ENCODE results near the gene MEIKIN. TPM values are rescaled to one million over a fixed set of nuclear protein-coding genes. Genes with fewer than 3 reads are reported as not detected.
"Not testable (repeated sequence)": the region's sequence is repeated elsewhere in the genome, so short reads cannot be mapped to it uniquely, and the experiment has no call there.

The MEIKIN gene
- total RNA-seq, 2 experiments from 2014 or later: 0.55 to 1.2 TPM

DNA sequence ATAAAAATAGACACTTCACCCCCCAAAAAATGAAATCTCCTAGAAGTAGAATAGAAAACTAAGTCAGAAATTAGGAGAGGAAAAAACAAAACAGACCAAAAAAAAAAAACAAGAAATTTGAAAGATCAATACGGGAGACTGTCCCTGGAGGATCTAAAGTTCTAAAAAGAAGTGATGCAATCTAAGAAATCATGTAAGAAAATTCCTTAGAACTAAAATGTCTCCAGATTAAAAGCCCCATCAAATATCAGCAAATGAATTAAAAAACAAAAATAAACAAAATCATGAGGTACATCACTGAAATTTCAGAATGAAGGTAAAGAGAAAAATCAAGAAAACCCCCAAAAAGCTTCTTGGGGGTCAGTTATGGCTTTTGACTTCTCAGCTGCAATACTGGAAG lies 162.1 kb downstream of the MEIKIN start:
- H3K9me3 Mint-ChIP-seq: no peaks in the 10 kb centered on the region
- H3K4me3 Mint-ChIP-seq: no peak overlapping the region
- H3K4me1 Mint-ChIP-seq: peaks cover 16% of the 10 kb centered on the region
- POLR2A ChIA-PET: interaction anchor here (0.7 to 1.6 kb wide), 3 partner anchors 14 to 47 kb away, joined by 3 to 4 read pairs (median 3); partner anchors contain the start of gene FNIP1
- H3K27ac Mint-ChIP-seq: no peak overlapping the region
- DNase-seq (no peak), ATAC-seq (ENCODE audit: low read depth) (no peak)
- peaks cover 30% of the 10 kb centered on the region for H3K36me3 Mint-ChIP-seq
- H3K27me3 Mint-ChIP-seq: no peaks in the 10 kb centered on the region

DNA sequence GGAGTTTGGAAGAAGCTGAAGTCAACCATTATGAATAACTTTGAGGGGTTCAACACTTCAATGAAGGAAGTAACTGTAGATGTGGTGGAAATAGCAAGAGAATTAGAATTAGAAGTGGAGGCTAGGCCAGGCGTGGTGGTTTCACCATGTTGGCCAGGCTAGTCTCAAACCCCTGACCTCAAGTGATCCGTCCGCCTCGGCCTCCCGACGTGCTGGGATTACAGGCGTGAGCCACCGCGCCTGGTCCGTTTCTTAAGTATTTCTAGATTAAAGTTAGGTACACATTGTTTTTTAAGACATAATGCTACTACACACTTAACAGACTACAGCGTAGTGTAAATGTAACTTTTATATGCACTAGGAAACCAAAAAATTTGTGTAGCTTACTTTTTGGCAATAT lies 162.7 kb downstream of the MEIKIN start:
- Mint-ChIP-seq H3K36me3 (peaks cover 30% of the 10 kb centered on the region), H3K4me1 (peaks cover 16% of the 10 kb centered on the region), H3K27me3 (no peaks in the 10 kb centered on the region), H3K27ac (no peak overlapping the region), H3K4me3 (no peak overlapping the region), H3K9me3 (no peaks in the 10 kb centered on the region)
- no peak for DNase-seq
- no peak for ATAC-seq (ENCODE audit: low read depth)
- POLR2A ChIA-PET: interaction anchor here (0.7 to 1.6 kb wide), 3 partner anchors 14 to 48 kb away, joined by 3 to 4 read pairs (median 3); partner anchors contain the start of gene FNIP1

DNA sequence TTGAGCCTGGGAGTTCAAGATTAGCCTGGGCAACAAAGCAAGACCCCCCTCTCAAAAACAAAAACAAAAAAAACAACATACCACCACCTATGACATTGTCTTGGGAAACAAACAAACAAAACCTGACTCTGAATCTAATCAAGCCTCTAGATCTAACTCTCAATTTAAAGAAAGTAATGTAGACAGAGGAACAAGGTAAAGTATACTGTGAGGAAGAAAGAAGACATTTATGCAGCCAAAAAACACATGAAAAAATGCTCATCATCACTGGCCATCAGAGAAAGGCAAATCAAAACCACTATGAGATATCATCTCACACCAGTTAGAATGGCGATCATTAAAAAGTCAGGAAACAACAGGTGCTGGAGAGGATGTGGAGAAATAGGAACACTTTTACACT lies 167.3 kb downstream of the MEIKIN start:
- H3K27me3 Mint-ChIP-seq; POLR2A ChIA-PET; ATAC-seq (ENCODE audit: low read depth); H3K27ac Mint-ChIP-seq; DNase-seq; H3K4me1 Mint-ChIP-seq; H3K4me3 Mint-ChIP-seq; H3K9me3 Mint-ChIP-seq: not testable (repeated sequence)
- peaks cover 37% of the 10 kb centered on the region for H3K36me3 Mint-ChIP-seq

DNA sequence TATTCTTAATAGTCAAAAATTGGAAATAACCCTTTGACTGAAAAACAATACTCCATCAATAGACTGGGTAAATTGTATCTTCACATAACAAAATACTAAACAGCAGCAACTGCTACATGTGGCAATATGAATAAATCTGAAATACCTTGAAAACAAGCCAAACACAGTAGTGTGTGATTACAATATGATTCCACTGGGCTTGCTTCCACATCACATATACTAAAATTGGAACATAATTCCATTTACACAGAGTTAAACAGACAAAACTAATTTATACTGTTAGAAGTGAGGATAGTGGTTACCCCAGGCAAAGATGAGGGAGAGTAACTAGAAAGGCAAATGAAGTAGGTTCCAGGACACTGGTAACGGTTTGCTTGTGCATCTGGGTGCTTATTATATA lies 169.0 kb downstream of the MEIKIN start:
- no peak overlapping the region for H3K27ac Mint-ChIP-seq
- peaks cover 24% of the 10 kb centered on the region for H3K36me3 Mint-ChIP-seq
- DNase-seq (no peak), ATAC-seq (ENCODE audit: low read depth) (no peak)
- no peak overlapping the region for H3K4me3 Mint-ChIP-seq
- no peaks in the 10 kb centered on the region for H3K27me3 Mint-ChIP-seq
- POLR2A ChIA-PET: no interaction called here
- H3K4me1 Mint-ChIP-seq: peaks cover 10% of the 10 kb centered on the region
- no peaks in the 10 kb centered on the region for H3K9me3 Mint-ChIP-seq

DNA sequence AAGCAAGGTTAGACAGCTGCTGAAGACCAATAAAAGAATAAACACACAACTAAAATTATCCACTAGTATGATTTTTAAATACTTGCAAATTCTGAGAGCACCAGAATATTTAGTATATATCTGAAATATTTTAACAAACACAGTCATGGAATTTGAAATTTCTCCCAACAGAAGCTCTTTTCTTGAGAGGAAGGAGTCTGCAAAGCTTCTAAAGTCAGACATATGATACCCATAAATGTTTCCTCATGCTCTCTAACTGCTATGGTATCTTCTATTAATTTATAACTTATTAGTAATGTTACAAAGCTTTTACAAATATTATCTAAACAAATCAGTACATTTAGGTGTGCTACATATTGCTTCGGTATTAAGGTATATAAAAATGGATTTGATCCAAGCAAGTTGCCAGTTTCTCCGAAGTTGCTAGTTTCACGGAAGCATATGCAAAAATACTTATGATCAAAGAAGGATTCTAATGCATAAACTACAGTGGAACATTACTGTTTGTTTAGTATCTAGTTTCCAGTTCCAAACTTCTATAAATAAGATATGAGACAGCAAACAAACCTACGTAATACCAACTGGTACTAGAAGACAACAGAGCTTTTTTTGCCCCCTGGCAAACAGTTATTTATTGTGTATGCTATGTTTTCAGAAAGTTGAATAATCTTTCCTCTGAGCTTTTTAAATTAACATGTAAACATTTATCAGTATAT lies 170.7 kb downstream of the MEIKIN start:
- H3K27ac Mint-ChIP-seq: no peak overlapping the region
- no peaks in the 10 kb centered on the region for H3K27me3 Mint-ChIP-seq
- H3K4me1 Mint-ChIP-seq: peaks cover 4% of the 10 kb centered on the region
- no peaks in the 10 kb centered on the region for H3K9me3 Mint-ChIP-seq
- peaks cover 14% of the 10 kb centered on the region for H3K36me3 Mint-ChIP-seq
- DNase-seq: no peak
- no peak overlapping the region for H3K4me3 Mint-ChIP-seq
- ATAC-seq (ENCODE audit: low read depth): no peak
- POLR2A ChIA-PET: no interaction called here

DNA sequence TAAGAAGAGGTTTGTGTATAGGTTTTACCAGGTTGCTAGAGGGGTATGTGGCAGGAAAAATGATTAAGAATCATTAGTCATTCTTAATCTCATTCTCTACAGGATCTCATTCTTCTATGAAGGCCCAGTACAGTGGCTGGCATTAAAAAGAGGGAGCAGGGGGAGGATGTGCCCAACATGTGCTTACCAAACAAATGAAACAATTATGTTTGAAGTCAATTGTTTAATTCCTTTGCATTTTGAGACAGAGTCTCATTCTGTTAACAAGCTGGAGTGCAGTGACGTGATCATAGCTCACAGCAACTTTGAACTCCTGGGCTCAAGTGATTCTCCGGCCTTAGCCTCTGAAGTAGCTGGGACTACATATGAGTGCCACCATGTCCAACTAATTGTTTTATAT lies 171.7 kb downstream of the MEIKIN start:
- no peaks in the 10 kb centered on the region for H3K27me3 Mint-ChIP-seq
- H3K4me3 Mint-ChIP-seq: no peak overlapping the region
- POLR2A ChIA-PET: no interaction called here
- peaks cover 13% of the 10 kb centered on the region for H3K36me3 Mint-ChIP-seq
- peaks cover 7% of the 10 kb centered on the region for H3K4me1 Mint-ChIP-seq
- H3K9me3 Mint-ChIP-seq: no peaks in the 10 kb centered on the region
- DNase-seq (no peak), ATAC-seq (ENCODE audit: low read depth) (no peak)
- no peak overlapping the region for H3K27ac Mint-ChIP-seq

DNA sequence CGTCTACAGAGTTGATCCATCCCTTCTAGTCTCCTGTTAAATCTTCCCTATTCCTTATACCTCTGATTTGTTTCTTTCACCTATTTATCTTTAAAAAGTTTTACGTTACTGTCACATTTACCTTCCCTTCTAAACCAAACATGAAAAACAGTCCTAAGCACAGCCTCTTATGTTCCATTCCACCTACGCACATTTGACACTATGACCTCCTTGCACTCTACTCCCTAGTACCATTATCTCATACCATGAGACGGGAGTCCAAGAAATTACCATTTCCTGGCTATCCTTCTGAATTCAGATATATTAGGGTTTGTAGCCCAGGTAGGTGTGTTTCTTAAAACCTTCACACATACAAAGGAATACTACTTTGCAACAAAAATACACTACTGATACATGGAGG lies 173.8 kb downstream of the MEIKIN start:
- ATAC-seq (ENCODE audit: low read depth) (no peak), DNase-seq (no peak)
- peaks cover 4% of the 10 kb centered on the region for H3K9me3 Mint-ChIP-seq
- peaks cover 7% of the 10 kb centered on the region for H3K36me3 Mint-ChIP-seq
- POLR2A ChIA-PET: no interaction called here
- no peaks in the 10 kb centered on the region for H3K27me3 Mint-ChIP-seq
- H3K4me1 Mint-ChIP-seq: peaks cover 4% of the 10 kb centered on the region
- no peak overlapping the region for H3K27ac Mint-ChIP-seq
- H3K4me3 Mint-ChIP-seq: no peak overlapping the region

DNA sequence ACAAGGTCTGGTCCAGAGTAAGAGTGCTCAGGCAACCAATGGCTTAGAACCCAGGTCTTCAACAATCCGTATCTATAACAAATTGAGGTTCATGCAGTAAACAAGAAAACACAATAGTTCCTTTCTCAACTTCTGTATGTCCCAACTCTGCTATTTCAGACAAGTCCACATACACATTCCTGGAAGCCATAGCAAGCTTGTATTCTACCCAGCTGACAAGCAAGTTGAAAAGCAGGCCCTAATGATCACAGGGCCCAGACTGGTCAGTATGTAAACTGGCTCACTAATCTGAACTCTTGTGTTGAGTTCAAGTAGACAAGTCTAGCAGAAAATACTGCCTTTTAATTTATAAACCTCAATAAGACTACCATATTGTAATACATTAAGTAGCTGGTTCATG lies 175.5 kb downstream of the MEIKIN start:
- H3K27me3 Mint-ChIP-seq: no peaks in the 10 kb centered on the region
- ATAC-seq (ENCODE audit: low read depth) (no peak), DNase-seq (no peak)
- no peak overlapping the region for H3K27ac Mint-ChIP-seq
- POLR2A ChIA-PET: interaction anchor here (0.5 kb wide), 1 partner anchor 10 kb away, joined by 4 read pairs; no protein-coding TSS in a partner anchor
- H3K36me3 Mint-ChIP-seq: peaks cover 16% of the 10 kb centered on the region
- no peak overlapping the region for H3K4me3 Mint-ChIP-seq
- H3K4me1 Mint-ChIP-seq: peaks cover 4% of the 10 kb centered on the region
- H3K9me3 Mint-ChIP-seq: peaks cover 10% of the 10 kb centered on the region

DNA sequence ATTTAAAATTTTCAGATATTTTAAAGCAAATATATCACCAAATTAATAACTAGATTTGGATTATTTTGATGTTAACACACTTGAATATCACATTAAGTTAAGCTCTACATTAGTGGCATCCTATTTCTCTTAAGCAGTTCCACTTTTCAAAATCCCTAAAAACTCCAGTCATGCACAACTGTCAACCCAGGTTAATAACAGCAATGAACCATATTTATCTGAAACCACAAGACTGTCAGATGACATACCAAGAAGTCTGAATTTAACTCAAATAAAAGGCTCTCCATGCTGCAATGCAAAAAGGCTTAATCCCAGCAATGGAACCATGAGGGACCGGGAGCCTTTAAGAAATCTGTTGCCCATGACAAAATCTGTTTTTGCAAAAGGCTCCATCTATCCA lies 176.1 kb downstream of the MEIKIN start:
- Mint-ChIP-seq H3K36me3 (peaks cover 21% of the 10 kb centered on the region), H3K4me3 (no peak overlapping the region), H3K27me3 (no peaks in the 10 kb centered on the region), H3K9me3 (peaks cover 11% of the 10 kb centered on the region), H3K4me1 (peaks cover 4% of the 10 kb centered on the region), H3K27ac (no peak overlapping the region)
- ATAC-seq (ENCODE audit: low read depth): no peak
- POLR2A ChIA-PET: no interaction called here
- no peak for DNase-seq

DNA sequence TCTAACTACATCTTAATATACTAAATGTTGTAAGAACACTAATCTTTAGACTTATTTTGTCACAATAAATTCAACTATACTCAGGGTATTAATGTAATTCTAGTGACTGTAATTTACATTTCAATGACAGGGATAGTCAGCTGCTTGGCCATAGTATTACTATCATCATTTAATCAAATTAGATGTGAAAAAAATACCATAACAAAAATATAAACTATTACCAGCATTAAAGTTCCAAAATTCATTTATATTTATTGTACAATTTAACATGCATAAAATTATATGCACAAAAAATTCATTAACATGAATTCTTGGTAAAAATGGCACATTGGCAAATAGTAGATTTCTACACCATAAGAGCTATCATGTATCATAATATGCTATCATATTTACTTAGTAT lies 177.6 kb downstream of the MEIKIN start:
- DNase-seq (no peak), ATAC-seq (ENCODE audit: low read depth) (no peak)
- peaks cover 4% of the 10 kb centered on the region for H3K4me1 Mint-ChIP-seq
- POLR2A ChIA-PET: no interaction called here
- H3K9me3 Mint-ChIP-seq: peaks cover 13% of the 10 kb centered on the region
- no peak overlapping the region for H3K4me3 Mint-ChIP-seq
- H3K27ac Mint-ChIP-seq: no peak overlapping the region
- H3K36me3 Mint-ChIP-seq: peaks cover 28% of the 10 kb centered on the region
- no peaks in the 10 kb centered on the region for H3K27me3 Mint-ChIP-seq

DNA sequence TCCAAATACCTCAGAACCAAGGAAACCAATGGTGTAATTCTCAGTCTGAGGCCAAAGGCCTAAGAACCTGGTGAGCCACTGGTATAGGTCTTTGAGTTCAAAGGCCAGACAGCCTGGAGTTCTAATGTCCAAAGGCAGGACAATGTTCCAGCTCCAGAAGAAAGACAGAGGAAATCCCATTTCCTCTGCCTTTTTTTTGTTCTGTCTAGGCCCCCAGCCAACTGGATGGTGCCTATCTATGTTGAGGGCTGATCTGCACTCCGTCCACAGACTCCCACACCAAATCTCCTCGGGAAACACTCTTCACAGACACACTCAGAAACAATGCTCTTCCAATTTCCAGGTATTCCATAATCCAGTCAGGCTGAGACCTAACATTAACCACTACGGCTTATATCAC lies 178.8 kb downstream of the MEIKIN start:
- ATAC-seq (ENCODE audit: low read depth) (no peak), DNase-seq (no peak)
- Mint-ChIP-seq H3K27ac (no peak overlapping the region), H3K9me3 (peaks cover 20% of the 10 kb centered on the region), H3K36me3 (peaks cover 37% of the 10 kb centered on the region), H3K4me1 (peaks cover 9% of the 10 kb centered on the region), H3K27me3 (no peaks in the 10 kb centered on the region), H3K4me3 (no peak overlapping the region)
- POLR2A ChIA-PET: no interaction called here

DNA sequence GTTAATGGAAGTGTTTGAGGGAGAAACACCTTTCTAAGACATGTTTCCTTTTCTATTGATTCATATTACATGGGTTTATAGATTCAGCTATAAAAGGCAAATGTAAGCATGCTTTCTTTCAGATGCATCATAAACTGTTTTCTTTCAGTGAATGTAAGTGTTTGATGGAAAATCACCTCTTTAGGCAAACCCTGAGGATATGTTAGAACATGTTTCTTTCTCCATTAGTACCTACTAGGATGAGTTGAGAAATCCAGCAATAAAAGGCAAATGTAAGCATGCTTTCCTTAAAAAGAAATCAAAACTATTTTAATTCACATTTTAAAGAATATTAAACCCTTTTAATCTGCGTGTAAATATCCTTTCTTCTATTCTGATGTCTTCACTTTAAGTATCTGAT lies 180.2 kb downstream of the MEIKIN start:
- Mint-ChIP-seq H3K36me3 (peaks cover 43% of the 10 kb centered on the region), H3K4me1 (peaks cover 12% of the 10 kb centered on the region), H3K27me3 (no peaks in the 10 kb centered on the region), H3K9me3 (peaks cover 24% of the 10 kb centered on the region), H3K27ac (no peak overlapping the region), H3K4me3 (no peak overlapping the region)
- POLR2A ChIA-PET: interaction anchor here (0.6 kb wide), 1 partner anchor 55 kb away, joined by 3 read pairs; no protein-coding TSS in a partner anchor
- ATAC-seq (ENCODE audit: low read depth) (no peak), DNase-seq (no peak)

DNA sequence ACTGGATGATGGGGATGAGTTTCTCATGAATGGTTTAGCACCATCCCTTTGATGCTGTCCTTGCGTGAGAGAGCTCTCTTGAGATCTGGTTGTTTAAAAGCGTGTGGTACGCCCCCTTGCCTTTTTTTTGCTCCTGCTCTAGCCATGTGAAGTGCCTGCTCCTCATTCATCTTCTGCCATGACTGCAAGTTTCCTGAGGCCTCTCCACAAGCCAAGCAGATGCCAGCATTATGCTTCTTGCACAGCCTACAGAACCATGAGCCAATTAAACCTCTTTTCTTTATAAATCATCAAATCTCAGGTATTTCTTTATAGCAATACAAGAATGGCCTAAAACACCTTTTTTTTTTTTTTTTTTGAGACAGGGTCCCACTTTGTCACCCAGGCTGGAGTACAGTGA lies 181.5 kb downstream of the MEIKIN start:
- POLR2A ChIA-PET: no interaction called here
- no peak for ATAC-seq (ENCODE audit: low read depth)
- Mint-ChIP-seq H3K4me3 (no peak overlapping the region), H3K4me1 (peaks cover 10% of the 10 kb centered on the region), H3K9me3 (peaks cover 24% of the 10 kb centered on the region), H3K27me3 (no peaks in the 10 kb centered on the region), H3K27ac (no peak overlapping the region), H3K36me3 (peaks cover 47% of the 10 kb centered on the region)
- no peak for DNase-seq

DNA sequence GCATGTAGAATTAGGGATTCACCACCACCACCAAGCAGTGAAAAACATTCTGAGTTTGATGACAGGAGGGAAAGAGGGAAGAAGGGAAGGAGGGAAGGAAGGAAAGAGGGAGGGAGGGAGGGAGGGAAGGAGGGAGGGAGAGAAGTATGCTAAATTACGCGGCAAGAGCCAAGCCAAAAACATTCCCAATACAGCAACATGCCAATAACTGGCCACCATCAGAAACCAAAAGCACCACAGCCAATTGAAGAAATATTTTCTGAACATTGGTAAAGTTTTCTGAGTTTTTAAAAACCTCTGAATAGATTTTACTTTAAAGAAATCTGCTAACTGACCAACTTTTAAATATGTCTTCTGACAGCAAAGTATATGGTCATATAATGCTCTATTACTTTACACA lies 184.7 kb downstream of the MEIKIN start:
- no peak for DNase-seq
- Mint-ChIP-seq H3K4me3 (no peak overlapping the region), H3K9me3 (peaks cover 18% of the 10 kb centered on the region), H3K27ac (no peak overlapping the region), H3K36me3 (peaks cover 44% of the 10 kb centered on the region), H3K4me1 (peaks cover 15% of the 10 kb centered on the region), H3K27me3 (no peaks in the 10 kb centered on the region)
- no peak for ATAC-seq (ENCODE audit: low read depth)
- POLR2A ChIA-PET: no interaction called here

All from activated naive CD8-positive, alpha-beta T cell treated with anti-CD3 and anti-CD28 coated beads, Interleukin-2, amount 10 ng/mL, durations not matched to agents 7 days and 5 days (primary cell).